GM19372 (cell line): ENCODE measurements around the gene ENPP6.

Source experiments
- ATAC-seq: cut with Tn5 transposase; IDR thresholded peaks from one replicate; pipeline ENCODE4 v1.9.1; 2021; ENCODE audit warnings: mild to moderate bottlenecking, low read depth, moderate library complexity; ENCODE audit not compliant: unreplicated experiment

ENPP6 gene

DNA sequence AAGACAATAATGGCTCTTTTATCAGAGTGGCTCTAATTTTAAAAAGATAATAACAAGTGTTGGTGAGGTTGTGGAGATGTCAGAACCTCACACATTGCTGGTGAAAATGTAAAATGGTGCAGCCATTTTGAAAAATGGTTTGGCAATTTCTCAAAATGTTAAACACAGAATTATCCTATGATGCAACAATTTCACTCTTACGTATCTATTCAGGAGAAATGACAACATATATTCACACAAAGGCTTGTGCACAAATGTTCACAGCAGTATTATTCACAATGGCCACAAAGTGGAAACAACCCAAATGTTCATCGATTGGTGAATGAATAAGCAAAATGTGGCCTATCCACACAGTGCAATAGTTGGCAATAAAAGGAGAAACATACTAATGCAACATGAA lies 24.7 kb downstream of the ENPP6 start:
- ATAC-seq = no peak

- ATAC-seq = no peak
These were observed 26.4 kb downstream of the ENPP6 start for GRCh38 chr4:184191267-184191666.

- ATAC-seq = no peak
These were observed 27.0 kb downstream of the ENPP6 start for GRCh38 chr4:184190711-184191110.

GRCh38 chr4:184189966-184190365 lies 27.7 kb downstream of the ENPP6 start:
- no peak for ATAC-seq

GRCh38 chr4:184188443-184189400 lies 29.0 kb downstream of the ENPP6 start:
- ATAC-seq = no peak

- ATAC-seq = no peak
These were observed 40.4 kb downstream of the ENPP6 start for GRCh38 chr4:184177271-184177670.

DNA sequence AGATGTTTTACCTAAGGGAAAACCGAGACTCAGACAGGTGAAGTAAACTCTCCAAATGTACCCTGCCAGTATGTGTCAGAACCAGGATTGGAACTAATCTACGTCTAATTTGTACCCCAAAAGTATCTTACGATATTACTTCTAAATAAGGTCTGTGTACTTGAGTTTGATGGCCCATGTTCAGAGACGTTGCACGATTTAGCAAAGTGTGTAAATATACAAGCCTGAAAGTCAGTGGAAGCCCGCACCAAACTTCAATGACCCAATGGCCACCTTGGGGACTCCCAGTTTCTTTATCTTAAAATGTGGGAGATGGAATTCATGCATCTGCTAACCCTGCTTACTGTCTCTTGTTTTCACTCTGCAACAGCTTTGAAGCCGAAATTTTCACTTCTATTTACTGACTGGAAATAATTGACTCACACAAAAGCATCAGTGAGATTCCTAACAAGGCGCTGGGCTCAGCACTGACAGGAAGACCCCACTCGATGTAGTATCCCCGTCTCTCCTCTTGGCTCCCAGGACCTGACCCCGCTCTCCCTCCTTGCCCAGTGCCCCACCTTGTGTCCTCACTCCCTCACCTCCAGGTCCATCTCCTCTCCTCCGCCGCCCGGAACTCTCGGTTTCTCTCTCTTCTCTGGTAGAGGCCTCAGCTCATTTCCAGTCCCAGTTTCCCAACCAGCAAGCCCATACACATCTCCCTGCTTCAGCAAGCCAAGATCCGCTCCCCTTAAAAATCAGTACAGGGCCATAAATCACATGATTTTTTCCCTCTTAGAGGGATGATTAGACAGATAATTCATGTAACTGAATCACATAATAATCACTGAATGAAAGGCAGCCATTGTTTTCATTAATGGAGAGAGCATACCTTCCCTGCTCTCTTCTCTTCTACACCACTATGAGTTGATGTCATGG lies 42.8 kb downstream of the ENPP6 start:
- no peak for ATAC-seq

DNA sequence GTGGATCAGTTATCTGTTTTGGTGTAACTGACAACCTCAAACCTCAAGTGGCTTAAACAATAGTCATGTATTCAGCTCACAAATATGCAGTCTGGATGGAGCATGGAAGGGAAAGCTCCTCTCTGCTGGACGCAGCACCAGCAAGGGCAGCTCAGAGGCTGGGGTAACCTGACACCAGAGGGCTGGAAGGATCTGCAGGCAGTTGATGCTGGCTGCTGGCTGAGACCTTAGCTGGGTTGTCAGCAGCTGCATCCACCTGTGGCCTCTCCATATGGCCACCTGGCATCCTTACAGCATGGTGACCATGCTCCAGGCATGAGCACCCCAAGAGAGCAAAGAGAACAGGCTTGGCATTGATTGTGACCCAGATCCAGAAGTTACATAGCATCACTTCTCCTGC lies 46.7 kb downstream of the ENPP6 start:
- ATAC-seq = no peak

GRCh38 chr4:184169225-184169867 lies 48.3 kb downstream of the ENPP6 start:
- no peak for ATAC-seq

DNA sequence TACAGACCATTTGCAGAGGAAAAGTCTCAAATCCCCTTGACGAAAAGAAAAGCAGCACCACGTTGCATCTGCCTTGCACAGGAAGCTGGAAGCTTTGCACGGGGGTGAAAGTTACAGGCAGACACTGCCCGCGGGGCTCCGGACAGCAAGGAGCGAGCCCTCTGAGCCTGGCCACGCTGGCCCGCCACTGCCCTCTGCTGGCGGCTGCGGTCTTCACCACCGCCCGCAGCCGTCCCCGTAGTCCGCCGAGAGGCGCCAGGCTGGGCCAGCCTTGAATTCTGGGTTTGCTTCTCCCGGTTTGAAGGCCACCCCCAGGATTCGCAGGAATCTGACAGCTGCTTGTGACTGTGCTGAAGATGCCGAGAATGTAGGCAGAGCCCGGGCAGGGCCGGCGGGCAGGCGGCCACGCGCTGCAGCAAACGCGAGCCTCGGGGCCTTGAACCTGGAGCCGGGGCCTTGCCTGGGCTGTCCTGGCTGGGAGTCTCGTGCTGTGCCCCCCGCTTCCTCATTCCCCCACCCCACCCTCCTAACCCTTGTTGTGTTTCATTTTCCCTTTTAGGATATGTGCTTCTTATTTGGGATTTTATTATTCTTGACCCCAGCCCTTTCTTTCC lies 49.2 kb downstream of the ENPP6 start:
- peak; percentile 91 for ATAC-seq

DNA sequence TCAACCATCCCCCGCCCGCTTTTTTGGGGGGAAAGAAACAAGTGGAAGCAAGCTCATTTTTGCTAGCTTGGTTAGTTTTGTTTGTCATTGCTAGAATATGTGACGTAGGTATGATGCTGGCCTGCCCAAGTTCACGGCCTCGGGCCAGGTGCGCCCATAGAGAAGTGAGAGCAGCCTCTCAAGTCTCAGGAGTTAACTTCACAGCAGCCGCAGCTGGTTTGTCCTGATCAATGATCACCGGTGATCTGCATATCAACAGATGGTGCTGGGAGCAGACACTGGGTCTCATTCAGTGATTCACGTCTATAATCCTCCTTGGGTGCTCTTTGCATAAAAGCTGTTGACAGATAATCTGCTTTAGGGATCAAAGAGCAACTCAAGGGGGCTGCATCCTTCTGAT lies 50.1 kb downstream of the ENPP6 start:
- peak; percentile 55 for ATAC-seq

- no peak for ATAC-seq
These were observed 50.9 kb downstream of the ENPP6 start for GRCh38 chr4:184166736-184167135.

DNA sequence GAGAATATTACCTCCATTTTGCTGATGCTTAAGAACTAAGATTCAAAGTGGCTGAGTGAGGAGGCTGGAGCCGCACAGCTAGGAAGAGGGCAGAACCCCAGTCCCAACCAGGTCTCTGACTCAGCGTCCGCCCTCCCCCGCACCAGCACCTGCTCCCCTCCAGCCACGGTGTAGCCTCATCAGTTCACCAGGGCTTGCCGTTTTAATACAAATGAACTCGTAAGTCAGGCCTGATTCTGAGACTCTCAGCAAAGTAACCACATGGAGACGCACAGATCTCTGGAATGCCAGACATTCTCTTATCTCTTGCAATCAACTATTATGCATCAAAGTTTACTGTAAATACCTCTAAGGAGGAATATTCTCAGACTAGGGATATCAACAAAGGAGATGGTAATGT lies 52.4 kb downstream of the ENPP6 start:
- ATAC-seq = no peak

DNA sequence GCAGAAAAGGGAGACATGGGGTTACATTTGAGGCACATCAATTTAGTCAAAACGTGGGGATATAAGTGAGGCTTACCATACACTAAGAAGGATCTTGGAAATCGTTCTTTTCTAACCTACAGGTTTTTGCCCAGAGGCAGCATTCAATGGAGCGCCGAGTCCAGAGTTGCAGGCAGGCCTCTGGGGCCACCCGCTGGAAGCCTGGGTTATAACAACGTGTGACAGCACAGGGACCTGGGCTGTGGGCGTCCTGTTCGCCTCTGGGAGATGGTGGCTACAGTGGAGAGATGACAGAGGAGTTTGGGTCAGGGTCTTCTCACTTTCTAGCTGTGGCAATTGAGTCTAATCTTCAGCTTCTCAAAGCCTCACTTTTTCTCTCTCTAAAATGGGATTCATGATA lies 53.9 kb downstream of the ENPP6 start:
- no peak for ATAC-seq

DNA sequence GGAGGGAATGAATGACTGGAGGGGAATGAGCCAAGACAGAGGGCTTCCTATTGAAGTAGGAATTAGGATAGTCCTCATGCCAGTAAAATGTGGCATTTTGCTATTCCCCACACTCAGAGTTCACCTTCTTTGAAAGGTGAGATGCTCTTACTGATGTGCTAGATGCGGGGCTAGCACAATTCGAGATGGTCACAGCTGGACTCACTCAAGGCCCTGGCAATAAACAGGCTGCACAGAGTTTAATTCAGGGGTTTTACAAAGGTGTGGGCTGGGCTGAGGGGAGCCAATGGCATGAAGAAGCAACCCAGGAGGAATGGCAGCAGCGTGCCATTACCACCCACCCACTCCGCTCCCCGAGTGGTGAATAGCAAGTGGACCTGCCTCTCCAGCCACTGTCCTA lies 55.1 kb downstream of the ENPP6 start:
- ATAC-seq = no peak

DNA sequence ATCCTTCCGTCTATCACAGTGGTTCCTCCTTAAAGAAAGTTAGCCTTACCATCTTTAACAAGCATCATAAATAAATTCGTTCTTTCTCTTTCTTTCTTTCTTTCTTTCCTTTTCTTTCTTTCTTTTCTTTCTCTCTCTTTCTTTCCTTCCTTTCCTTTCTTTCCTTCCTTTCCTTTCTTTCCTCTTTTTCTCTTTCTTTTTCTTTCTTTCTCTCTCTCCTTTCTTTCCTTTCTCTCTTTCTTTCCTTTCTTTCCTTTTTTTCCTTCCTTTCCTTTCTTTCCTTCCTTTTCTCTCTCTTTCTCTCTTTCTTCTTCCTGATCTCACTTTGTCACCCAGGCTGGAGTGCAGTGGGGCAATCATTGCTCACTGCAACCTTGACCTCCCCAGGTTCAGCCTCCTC lies 60.4 kb downstream of the ENPP6 start:
- ATAC-seq = no peak

DNA sequence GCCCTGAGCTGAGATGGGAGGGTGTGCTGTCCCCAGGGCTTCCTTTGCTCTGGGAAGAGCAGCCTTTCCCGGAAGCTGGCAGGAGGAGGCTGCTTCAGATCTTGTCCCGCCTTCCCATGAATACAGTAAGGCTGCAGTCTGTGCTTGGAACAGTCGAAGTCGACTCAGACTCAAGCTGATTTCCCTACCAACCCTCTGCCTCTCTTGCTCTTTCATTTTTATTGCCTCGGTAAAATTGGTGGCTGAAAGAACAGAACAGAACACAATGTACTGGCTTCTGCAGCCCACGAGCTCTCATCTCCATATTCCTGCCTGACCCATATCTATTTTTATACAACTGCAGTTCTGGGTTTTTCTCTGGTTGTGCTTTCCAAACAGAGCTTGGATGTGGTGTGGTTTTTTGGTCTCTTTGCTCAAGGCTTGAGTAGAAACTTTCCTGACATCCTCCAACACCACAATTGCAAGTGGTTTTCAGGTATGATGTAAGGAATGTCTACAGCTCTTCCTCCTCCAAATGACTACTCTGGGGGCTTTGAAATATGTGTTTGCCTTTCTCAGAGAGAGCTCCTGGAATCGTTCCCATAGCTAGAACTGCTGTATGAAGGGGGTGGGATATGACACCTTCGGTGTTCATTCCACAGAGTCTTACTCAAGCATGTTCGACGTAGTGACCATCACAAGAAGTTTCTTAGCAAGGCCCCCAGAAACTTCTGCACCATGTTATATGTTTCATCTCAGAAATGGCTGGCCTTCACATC lies 61.3 kb downstream of the ENPP6 start:
- no peak for ATAC-seq

- ATAC-seq = no peak
These were observed 63.5 kb downstream of the ENPP6 start for GRCh38 chr4:184154199-184154598.

- ATAC-seq = no peak
These were observed 63.9 kb downstream of the ENPP6 start for GRCh38 chr4:184153781-184154180.

DNA sequence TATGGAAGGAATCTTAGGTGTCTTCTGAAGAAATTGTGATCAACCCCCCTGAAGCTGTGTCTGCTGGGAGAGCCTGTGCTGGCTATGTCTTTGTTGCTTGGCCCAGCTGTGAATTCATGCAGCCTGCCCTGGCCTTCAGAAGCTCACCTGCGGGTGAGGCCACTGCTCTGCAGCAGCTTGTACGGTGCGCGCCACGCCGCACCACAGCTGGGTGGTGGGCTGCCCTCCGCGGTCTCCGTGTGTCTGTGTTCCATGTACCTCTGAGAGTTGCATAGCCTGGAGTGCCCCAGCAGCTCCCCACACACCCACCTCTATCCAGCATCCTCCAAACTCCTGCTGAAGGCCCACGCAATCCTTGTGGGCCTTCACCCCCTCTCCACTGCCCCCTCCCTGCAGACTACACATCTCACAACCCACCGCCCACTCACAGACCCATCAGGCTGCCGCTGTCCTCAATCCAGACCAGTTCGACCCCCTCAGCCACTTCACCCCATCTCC lies 65.6 kb downstream of the ENPP6 start:
- ATAC-seq = no peak
